PC-3 (cell line): ENCODE results near the gene TMEM231. TPM values are rescaled to one million over a fixed set of nuclear protein-coding genes. Genes with fewer than 3 reads are reported as not detected.

Experiments used
- ATAC-seq: fragments of 200-7000 bp; cut with Tn5 transposase; 2 replicates; pipeline ENCODE4 v1.9.1; 2020; ENCODE audit warnings: mild to moderate bottlenecking, moderate library complexity
- BruUV-seq: library from RNA; stranded (reverse); fragments of 400-500 nt; replicated peaks from 2 replicates; lab custom pipeline; 2021; lab: Mats Ljungman, UMichigan
- CTCF ChIA-PET: fragments of 300-600 bp; sonication (Branson Sonifier 250); formaldehyde crosslinking; loops from one replicate; lab custom pipeline; 2022; ENCODE audit warnings: antibody characterized with exemption; lab: Charles Lee
- POLR2A ChIA-PET: fragments of 300-600 bp; sonication (Branson Sonifier 250); formaldehyde crosslinking; loops from one replicate; lab custom pipeline; 2022; ENCODE audit warnings: antibody characterized with exemption; ENCODE audit not compliant: unreplicated experiment; lab: Charles Lee
- DNase-seq: peaks from one replicate; pipeline ENCODE4 v3.0.0-alpha.2; 2015
- H2AFZ ChIP-seq: fragments of 300-600 bp; sonication (generic); 2 replicates; pipeline ENCODE4 v1.6.0; 2016; ENCODE audit warnings: antibody characterized with exemption, low read length
- H3F3A ChIP-seq: fragments of 300-600 bp; sonication (generic); one replicate; pipeline ENCODE4 v1.6.0; 2017; ENCODE audit warnings: antibody characterized with exemption, low read length, control low read depth, mild to moderate bottlenecking; ENCODE audit not compliant: unreplicated experiment
- H3K27ac ChIP-seq: fragments of 300-600 bp; sonication (generic); 2 replicates; pipeline ENCODE4 v1.5.1; 2016; ENCODE audit warnings: mild to moderate bottlenecking, low read length
- H3K27me3 ChIP-seq: fragments of 300-600 bp; sonication (generic); 2 replicates; pipeline ENCODE4 v1.6.1; 2016; ENCODE audit warnings: low read length, mixed read lengths
- H3K36me3 ChIP-seq: fragments of 300-600 bp; sonication (generic); 2 replicates; pipeline ENCODE4 v1.6.1; 2016; ENCODE audit warnings: low read depth, mixed run types, low read length, mixed read lengths
- H3K4me1 ChIP-seq: fragments of 300-600 bp; sonication (generic); 2 replicates; pipeline ENCODE4 v1.5.1; 2016; ENCODE audit warnings: low read length; ENCODE audit not compliant: insufficient read depth
- H3K4me2 ChIP-seq: fragments of 300-600 bp; sonication (generic); 2 replicates; pipeline ENCODE4 v1.6.0; 2016; ENCODE audit warnings: low read length
- H3K4me3 ChIP-seq: fragments of 300-600 bp; sonication (generic); 2 replicates; pipeline ENCODE4 v1.5.1; 2016; ENCODE audit warnings: mild to moderate bottlenecking, low read length, mixed read lengths
- H3K79me2 ChIP-seq: fragments of 300-600 bp; sonication (generic); 2 replicates; pipeline ENCODE4 v1.6.1; 2017; ENCODE audit warnings: low read length, mixed read lengths
- H3K9ac ChIP-seq: fragments of 300-600 bp; sonication (generic); 2 replicates; pipeline ENCODE4 v1.6.0; 2016; ENCODE audit warnings: mild to moderate bottlenecking, low read length
- H3K9me2 ChIP-seq: fragments of 300-600 bp; sonication (generic); replicated peaks from 2 replicates; pipeline ENCODE4 v1.6.1; 2016; ENCODE audit warnings: mixed run types, low read length, mixed read lengths
- H3K9me3 ChIP-seq: fragments of 300-600 bp; sonication (generic); 2 replicates; pipeline ENCODE4 v1.6.1; 2016; ENCODE audit warnings: low read length, mixed read lengths
- H4K20me1 ChIP-seq: fragments of 300-600 bp; sonication (generic); 2 replicates; pipeline ENCODE4 v1.6.1; 2016; ENCODE audit warnings: low read length, mixed read lengths
- CTCF ChIP-seq: fragments of 300-600 bp; sonication (generic); conservative IDR thresholded peaks from 2 replicates; pipeline ENCODE4 v1.5.1; 2017; ENCODE audit warnings: antibody characterized with exemption, low read depth, mild to moderate bottlenecking, low read length
- EZH2 ChIP-seq: fragments of 300-600 bp; sonication (generic); IDR thresholded peaks from one replicate; pipeline ENCODE4 v1.6.1; 2017; ENCODE audit warnings: antibody characterized with exemption, mild to moderate bottlenecking, low read length; ENCODE audit not compliant: unreplicated experiment
- EZH2phosphoT487 ChIP-seq: fragments of 300-600 bp; sonication (generic); IDR thresholded peaks from 2 replicates; pipeline ENCODE4 v1.6.1; 2018; ENCODE audit warnings: mild to moderate bottlenecking, antibody characterized with exemption, low read length, borderline replicate concordance
- intact Hi-C: fragments of 100-400 bp; cut with micrococcal nuclease; formaldehyde crosslinking; loops from 2 replicates; pipeline ENCODE4 v1.9.0; 2023
- total RNA-seq: library from RNA; depleted of rRNA; stranded (reverse); fragments of >200 nt; gene quantifications from 2 replicates; pipeline ENCODE4 v1.2.3, GENCODE V29; 2014

TMEM231 gene
- total RNA-seq, 1 experiment from 2014 or later, result 20.2 TPM

- ChIA-PET CTCF (no interaction called here), POLR2A (no interaction called here)
- H3K4me1 ChIP-seq, result peaks cover 5% of the 10 kb centered on the region; the same call in 1 of the 2 replicates
- no peak overlapping the region for H2AFZ ChIP-seq
- no peaks in the 10 kb centered on the region for H3K9me2 ChIP-seq
- no peaks in the 10 kb centered on the region for H3F3A ChIP-seq
- H3K27me3 ChIP-seq, result no peaks in the 10 kb centered on the region
- no peak overlapping the region for H3K27ac ChIP-seq
- H3K79me2 ChIP-seq, result no peaks in the 10 kb centered on the region; the same call in 1 of the 2 replicates
- intact Hi-C loops, result loop anchor here (5.0 kb wide), 2 partner anchors 63 to 88 kb away; partner anchors contain the start of genes ADAT1, KARS1 and TERF2IP
- no peaks in the 10 kb centered on the region for H3K9me3 ChIP-seq
- H4K20me1 ChIP-seq, result no peaks in the 10 kb centered on the region
- TF ChIP-seq CTCF, result no peak
- no peak for TF ChIP-seq EZH2
- no peak for TF ChIP-seq EZH2phosphoT487
- no peak overlapping the region for H3K9ac ChIP-seq
- peak; percentile 13 for DNase-seq
- H3K36me3 ChIP-seq, result no peaks in the 10 kb centered on the region
- no peak overlapping the region for H3K4me2 ChIP-seq
- BruUV-seq, result no TSS peak
- no peak overlapping the region for H3K4me3 ChIP-seq
- no peak for ATAC-seq
Observed at GRCh38 chr16:75558846-75559401, 2.9 kb upstream of the TMEM231 start.

GRCh38 chr16:75556431-75556950, 439 bp upstream of the TMEM231 start:
- no peaks in the 10 kb centered on the region; the same call in 1 of the 2 replicates for H3K79me2 ChIP-seq
- H3K4me1 ChIP-seq, result peaks cover 5% of the 10 kb centered on the region; the same call in 1 of the 2 replicates
- TF ChIP-seq EZH2 (no peak), EZH2phosphoT487 (no peak), CTCF (no peak)
- H2AFZ ChIP-seq, result peak overlapping the region; percentile 94
- ATAC-seq, result no peak
- no peaks in the 10 kb centered on the region for H3K9me3 ChIP-seq
- POLR2A ChIA-PET, result no interaction called here
- TSS peak; percentile 78 for BruUV-seq
- H3K36me3 ChIP-seq, result no peaks in the 10 kb centered on the region
- no peaks in the 10 kb centered on the region for H4K20me1 ChIP-seq
- DNase-seq, result no peak
- intact Hi-C loops, result loop anchor here (5.0 kb wide), 2 partner anchors 66 to 91 kb away; partner anchors contain the start of genes ADAT1, KARS1 and TERF2IP
- H3F3A ChIP-seq, result no peaks in the 10 kb centered on the region
- H3K4me2 ChIP-seq, result peak overlapping the region; percentile 98
- H3K4me3 ChIP-seq, result peak overlapping the region; percentile 96
- no peaks in the 10 kb centered on the region for H3K9me2 ChIP-seq
- H3K27me3 ChIP-seq, result no peaks in the 10 kb centered on the region
- peak overlapping the region; percentile 80; the same call in 1 of the 2 replicates for H3K9ac ChIP-seq
- no peak overlapping the region for H3K27ac ChIP-seq
- CTCF ChIA-PET, result interaction anchor here (0.7 kb wide), 1 partner anchor 73 kb away, joined by 3 read pairs; no protein-coding TSS in a partner anchor
